K562 (cell line): ENCODE measurements around the gene RAB13. TPM values are rescaled to one million over a fixed set of nuclear protein-coding genes. Genes with fewer than 3 reads are reported as not detected.

ENCODE experiments used
- ATAC-seq: fragments of 200-7000 bp; cut with Tn5 transposase; 3 replicates; pipeline ENCODE4 v1.9.1; 2020; ENCODE audit warnings: moderate library complexity
- BruUV-seq: library from RNA; stranded (reverse); fragments of 400-500 nt; replicated peaks from 2 replicates; lab custom pipeline; 2021; lab: Mats Ljungman, UMichigan
- CTCF ChIA-PET: fragments of 300-600 bp; formaldehyde crosslinking; extraction: SDS; loops from one replicate; lab custom pipeline; 2021; ENCODE audit warnings: low intra/inter-chr PET ratio; lab: Yijun Ruan, JAX
- POLR2A ChIA-PET: fragments of 300-600, 350-650 bp; sonication (Branson Sonifier 250); formaldehyde crosslinking; extraction: SDS; loops from one replicate; lab custom pipeline; 2021; ENCODE audit warnings: antibody characterized with exemption, inconsistent platforms; lab: Yijun Ruan, JAX
- DNase-seq, 4 experiments: peaks; one replicate each; pipeline versions ENCODE4 v3.0.0 to v3.0.0-alpha.2; 2011 to 2018; ENCODE audit warnings: low spot score in 3 of 4, mixed read lengths in 3 of 4; ENCODE audit errors: extremely low read depth in 1 of 4
- FAIRE-seq: peaks from 2 replicates; lab custom pipeline; 2011; peaks lifted over from hg19 to GRCh38; lab: Jason Lieb, UNC
- H2AFZ ChIP-seq: 2 replicates; pipeline ENCODE4 v1.6.0; 2011; ENCODE audit warnings: low read depth, low read length, control low read depth, inconsistent platforms
- H3K27ac ChIP-seq: fragments of 200-600 bp; 3 replicates; pipeline ENCODE4 v1.8.0; 2011; ENCODE audit warnings: low read depth, mild to moderate bottlenecking, control low read depth, inconsistent platforms, low read length, moderate library complexity, mixed read lengths; ENCODE audit errors: extremely low read depth
- H3K27me3 ChIP-seq, 2 experiments: fragments of 300-600 bp in 1 of 2; 2 replicates in 1 of 2; 3 replicates in 1 of 2; pipeline versions ENCODE4 v1.6.0 to v1.8.0; 2011; ENCODE audit warnings: inconsistent platforms in 2 of 2, low read length in 2 of 2, mild to moderate bottlenecking in 1 of 2, mixed read lengths in 1 of 2, moderate library complexity in 1 of 2; ENCODE audit not compliant: control insufficient read depth in 2 of 2, insufficient read depth in 2 of 2
- H3K36me3 ChIP-seq: fragments of 300-600 bp; 3 replicates; pipeline ENCODE4 v1.8.0; 2011; ENCODE audit warnings: mild to moderate bottlenecking, low read length, inconsistent platforms; ENCODE audit not compliant: control insufficient read depth, insufficient read depth
- H3K4me1 ChIP-seq, 2 experiments: fragments of 200-600 bp in 1 of 2; replicated peaks in 1 of 2; 2 replicates in 1 of 2; 3 replicates in 1 of 2; pipeline versions ENCODE4 v1.5.1 to v1.8.0; 2011; ENCODE audit warnings: inconsistent platforms in 2 of 2, low read length in 2 of 2, mild to moderate bottlenecking in 1 of 2, mixed read lengths in 1 of 2, moderate library complexity in 1 of 2; ENCODE audit not compliant: control insufficient read depth in 2 of 2, insufficient read depth in 2 of 2
- H3K4me2 ChIP-seq: 2 replicates; pipeline ENCODE4 v1.6.1; 2011; ENCODE audit warnings: low read length, control low read depth, inconsistent platforms, mixed read lengths; ENCODE audit not compliant: insufficient read depth
- H3K4me3 ChIP-seq: fragments of 200-600 bp; sonication (generic), shearing (Covaris generic); 2 replicates; pipeline ENCODE4 v1.5.1; 2016; ENCODE audit warnings: control low read depth, inconsistent platforms
- H3K79me2 ChIP-seq: fragments of 200-600 bp; 3 replicates; pipeline ENCODE4 v1.8.0; 2011; ENCODE audit warnings: low read length, inconsistent platforms; ENCODE audit not compliant: control insufficient read depth, insufficient read depth
- H3K9ac ChIP-seq, 2 experiments: 2 replicates each; pipeline versions ENCODE4 v1.6.0 to v1.6.1; 2011; ENCODE audit warnings: low read depth in 2 of 2, low read length in 2 of 2, control low read depth in 1 of 2, inconsistent platforms in 1 of 2, mild to moderate bottlenecking in 1 of 2, mixed read lengths in 1 of 2; ENCODE audit not compliant: insufficient read depth in 1 of 2
- H3K9me1 ChIP-seq: one replicate; pipeline ENCODE4 v1.6.0; 2011; ENCODE audit warnings: inconsistent platforms, mild to moderate bottlenecking, low read length, moderate library complexity; ENCODE audit not compliant: control insufficient read depth, insufficient read depth
- H3K9me3 ChIP-seq: replicated peaks from 2 replicates; pipeline ENCODE4 v1.5.1; 2011; ENCODE audit warnings: low read depth, low read length, inconsistent platforms; ENCODE audit not compliant: control insufficient read depth, insufficient read depth
- H4K20me1 ChIP-seq: replicated peaks from 2 replicates; pipeline ENCODE4 v1.6.1; 2011; ENCODE audit warnings: low read length, inconsistent platforms, mixed read lengths; ENCODE audit not compliant: control insufficient read depth, insufficient read depth
- DACH1 ChIP-seq: fragments of 450-650 bp; IDR thresholded peaks from 2 replicates; pipeline ENCODE4 v1.6.1; 2018; ENCODE audit not compliant: partially characterized antibody
- EGR1 ChIP-seq: fragments of 450-650 bp; conservative IDR thresholded peaks from 2 replicates; pipeline ENCODE4 v1.6.1; 2017; ENCODE audit warnings: mild to moderate bottlenecking
- GABPA ChIP-seq: fragments of 200-800 bp; sonication (Bioruptor generic); conservative IDR thresholded peaks from 2 replicates; pipeline ENCODE4 v1.6.1; 2016; ENCODE audit warnings: low read depth, missing genetic modification characterization, missing compliant biosample characterization
- HDAC1 ChIP-seq, 2 experiments: fragments of 450-650 bp; IDR thresholded peaks; 2 replicates each; pipeline ENCODE4 v1.6.1; 2016 to 2017; ENCODE audit warnings: inconsistent platforms in 1 of 2, mild to moderate bottlenecking in 1 of 2, moderate library complexity in 1 of 2
- NBN ChIP-seq: fragments of 450-650 bp; IDR thresholded peaks from 2 replicates; pipeline ENCODE4 v1.6.1; 2016; ENCODE audit warnings: low read depth, mild to moderate bottlenecking
- RBM25 ChIP-seq: fragments of 200-400 bp; formaldehyde crosslinking; IDR thresholded peaks from 2 replicates; pipeline ENCODE4 v1.6.1; 2018; ENCODE audit warnings: low read length, low read depth, moderate library complexity; ENCODE audit not compliant: severe bottlenecking
- SIX5 ChIP-seq, 2 experiments: IDR thresholded peaks; 2 replicates each; pipeline ENCODE4 v1.6.1; 2011; ENCODE audit warnings: low read length in 2 of 2, borderline replicate concordance in 1 of 2, low read depth in 1 of 2, mild to moderate bottlenecking in 1 of 2, moderate library complexity in 1 of 2; ENCODE audit not compliant: insufficient read depth in 1 of 2
- SMAD4 ChIP-seq: fragments of 250-450 bp; sonication (Bioruptor Pico); conservative IDR thresholded peaks from 2 replicates; pipeline ENCODE4 v1.8.0; 2021; ENCODE audit warnings: inconsistent platforms, mild to moderate bottlenecking, moderate library complexity
- ZEB2 ChIP-seq: fragments of 450-650 bp; IDR thresholded peaks from 2 replicates; pipeline ENCODE4 v1.6.1; 2016
- ZFP30 ChIP-seq: fragments of 250-450 bp; sonication (Bioruptor Pico); IDR thresholded peaks from 2 replicates; pipeline ENCODE4 v1.8.0; 2022; ENCODE audit warnings: moderate library complexity, mild to moderate bottlenecking, inconsistent platforms, borderline replicate concordance
- ZNF124 ChIP-seq: sonication (generic); formaldehyde crosslinking; IDR thresholded peaks from 2 replicates; pipeline ENCODE4 v1.8.1; 2022; ENCODE audit warnings: missing genetic modification reagents
- WGBS: fragments of 100-300 bp; shearing (Covaris generic); methylation state at CpG from one replicate; pipeline ENCODE4 v1.1.6; 2016; ENCODE audit warnings: low coverage, mixed read lengths; ENCODE audit not compliant: insufficient coverage; ENCODE audit errors: missing lambda C conversion rate; 5-methylcytosine and 5-hydroxymethylcytosine counted together
- in situ Hi-C: fragments of 300-500 bp; cut with MboI; formaldehyde crosslinking; loops from 4 replicates; pipeline ENCODE4 v1.15.0; 2018; ENCODE audit warnings: inconsistent platforms, mixed read lengths
- intact Hi-C: fragments of 100-400 bp; cut with micrococcal nuclease; formaldehyde crosslinking; loops from 2 replicates; pipeline ENCODE4 v1.14.2; 2022
- polyA plus RNA-seq, 8 experiments: library from polyadenylated mRNA; depleted of rRNA in 4 of 8; stranded (reverse) in 5 of 8; unstranded in 3 of 8; fragments of >200 nt; fragmentation: Nextera tagmentation in 2 of 8; fragmentation: Illumina TruSeq in 1 of 8; extraction: Ambion mirVana in 2 of 8; extraction: Trizol in 1 of 8; gene quantifications; 2 replicates each; pipeline versions ENCODE4 v1.2.1 to v1.2.3, GENCODE V29; 2011 to 2014; ENCODE audit warnings: inconsistent platforms in 1 of 8, missing spikeins in 1 of 8
- total RNA-seq, 7 experiments: library from RNA; depleted of rRNA in 6 of 7; stranded (reverse); fragments of >200 nt in 6 of 7; fragmentation: Illumina TruSeq in 2 of 7; extraction: Trizol in 2 of 7; gene quantifications; 2 replicates each; pipeline versions ENCODE4 v1.2.1 to v1.2.3, GENCODE V29; 2011 to 2021; ENCODE audit warnings: low replicate concordance in 1 of 7
- TF ChIP-seq, protein P1 (sequence below): fragments of 450-650 bp; IDR thresholded peaks from 2 replicates; pipeline ENCODE4 v1.7.1; 2018; ENCODE audit warnings: mild to moderate bottlenecking, low read depth; ENCODE audit not compliant: partially characterized antibody
- TF ChIP-seq, protein P2 (sequence below): sonication (generic); formaldehyde crosslinking; IDR thresholded peaks from 2 replicates; pipeline ENCODE4 v1.8.0; 2022; ENCODE audit warnings: mild to moderate bottlenecking, missing genetic modification reagents
- TF ChIP-seq, protein P3 (sequence below): IDR thresholded peaks from 2 replicates; pipeline ENCODE4 v1.6.1; 2014; ENCODE audit warnings: antibody characterized with exemption

The RAB13 gene
- total and polyA plus RNA-seq, 9 of the 15 experiments (the other 6 are each of a cell fraction or from before 2014, with no cell fraction given) = 22.3 to 100 (median 39.8) TPM

DNA sequence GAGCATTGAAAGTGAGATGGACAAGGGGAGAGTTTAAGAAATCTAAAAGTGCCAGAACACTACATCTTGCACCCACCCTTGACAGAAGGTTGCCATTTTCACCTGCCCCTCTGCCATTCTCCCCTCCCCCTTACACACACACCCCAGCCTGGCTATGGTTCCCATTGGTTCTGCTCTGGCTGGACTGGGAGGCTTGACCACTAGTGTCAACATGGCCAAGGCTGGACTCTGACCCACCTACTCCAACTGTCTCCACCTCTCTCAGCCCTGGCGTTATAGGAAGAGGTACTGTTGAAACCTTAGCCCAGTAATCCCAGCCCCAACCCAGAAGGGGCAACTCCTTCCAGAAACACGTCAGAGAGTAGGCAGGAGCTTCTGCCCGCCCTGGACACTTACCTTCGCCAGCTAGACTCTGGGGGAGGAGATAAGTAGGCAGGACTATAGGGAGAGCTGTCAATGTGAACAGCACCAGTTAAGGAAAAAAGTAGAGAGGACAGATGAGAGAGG lies 32.2 kb downstream of the RAB13 start:
- Histone ChIP-seq H3K4me3 (no peak overlapping the region), H2AFZ (no peak overlapping the region), H3K4me1 (peaks cover 6 to 20% of the 10 kb centered on the region in 2 experiments), H3K4me2 (no peak overlapping the region), H3K9me3 (no peaks in the 10 kb centered on the region), H3K27me3 (no peaks in the 10 kb centered on the region), H3K27ac (no peak overlapping the region), H3K79me2 (peaks cover 39% of the 10 kb centered on the region), H3K9ac (peak overlapping the region in 1 of 2 experiments; percentile 55; a peak in 1 of 4 replicates), H4K20me1 (peaks cover 9% of the 10 kb centered on the region; the same call in 1 of the 2 replicates), H3K36me3 (peaks cover 48% of the 10 kb centered on the region; the same call in 2 of the 3 replicates), H3K9me1 (no peaks in the 10 kb centered on the region)
- ChIA-PET POLR2A (interaction anchor here (0.6 to 2.0 kb wide), 4 partner anchors 9 to 169 kb away, joined by 3 to 9 read pairs (median 6); partner anchors contain the start of genes CREB3L4 and SLC39A1), CTCF (interaction anchor here (0.7 kb wide), 1 partner anchor 1123 kb away, joined by 3 read pairs; no protein-coding TSS in a partner anchor)
- FAIRE-seq (no peak), DNase-seq (no peak), ATAC-seq (no peak)
- intact Hi-C loops (no loop called here), in situ Hi-C loops (no loop called here)
- WGBS = 48% methylated on average over 4 of the region's 4 CpGs
- BruUV-seq = no TSS peak
- TF ChIP-seq, protein P1, sequence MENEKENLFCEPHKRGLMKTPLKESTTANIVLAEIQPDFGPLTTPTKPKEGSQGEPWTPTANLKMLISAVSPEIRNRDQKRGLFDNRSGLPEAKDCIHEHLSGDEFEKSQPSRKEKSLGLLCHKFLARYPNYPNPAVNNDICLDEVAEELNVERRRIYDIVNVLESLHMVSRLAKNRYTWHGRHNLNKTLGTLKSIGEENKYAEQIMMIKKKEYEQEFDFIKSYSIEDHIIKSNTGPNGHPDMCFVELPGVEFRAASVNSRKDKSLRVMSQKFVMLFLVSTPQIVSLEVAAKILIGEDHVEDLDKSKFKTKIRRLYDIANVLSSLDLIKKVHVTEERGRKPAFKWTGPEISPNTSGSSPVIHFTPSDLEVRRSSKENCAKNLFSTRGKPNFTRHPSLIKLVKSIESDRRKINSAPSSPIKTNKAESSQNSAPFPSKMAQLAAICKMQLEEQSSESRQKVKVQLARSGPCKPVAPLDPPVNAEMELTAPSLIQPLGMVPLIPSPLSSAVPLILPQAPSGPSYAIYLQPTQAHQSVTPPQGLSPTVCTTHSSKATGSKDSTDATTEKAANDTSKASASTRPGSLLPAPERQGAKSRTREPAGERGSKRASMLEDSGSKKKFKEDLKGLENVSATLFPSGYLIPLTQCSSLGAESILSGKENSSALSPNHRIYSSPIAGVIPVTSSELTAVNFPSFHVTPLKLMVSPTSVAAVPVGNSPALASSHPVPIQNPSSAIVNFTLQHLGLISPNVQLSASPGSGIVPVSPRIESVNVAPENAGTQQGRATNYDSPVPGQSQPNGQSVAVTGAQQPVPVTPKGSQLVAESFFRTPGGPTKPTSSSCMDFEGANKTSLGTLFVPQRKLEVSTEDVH = no peak
- TF ChIP-seq, protein P2, sequence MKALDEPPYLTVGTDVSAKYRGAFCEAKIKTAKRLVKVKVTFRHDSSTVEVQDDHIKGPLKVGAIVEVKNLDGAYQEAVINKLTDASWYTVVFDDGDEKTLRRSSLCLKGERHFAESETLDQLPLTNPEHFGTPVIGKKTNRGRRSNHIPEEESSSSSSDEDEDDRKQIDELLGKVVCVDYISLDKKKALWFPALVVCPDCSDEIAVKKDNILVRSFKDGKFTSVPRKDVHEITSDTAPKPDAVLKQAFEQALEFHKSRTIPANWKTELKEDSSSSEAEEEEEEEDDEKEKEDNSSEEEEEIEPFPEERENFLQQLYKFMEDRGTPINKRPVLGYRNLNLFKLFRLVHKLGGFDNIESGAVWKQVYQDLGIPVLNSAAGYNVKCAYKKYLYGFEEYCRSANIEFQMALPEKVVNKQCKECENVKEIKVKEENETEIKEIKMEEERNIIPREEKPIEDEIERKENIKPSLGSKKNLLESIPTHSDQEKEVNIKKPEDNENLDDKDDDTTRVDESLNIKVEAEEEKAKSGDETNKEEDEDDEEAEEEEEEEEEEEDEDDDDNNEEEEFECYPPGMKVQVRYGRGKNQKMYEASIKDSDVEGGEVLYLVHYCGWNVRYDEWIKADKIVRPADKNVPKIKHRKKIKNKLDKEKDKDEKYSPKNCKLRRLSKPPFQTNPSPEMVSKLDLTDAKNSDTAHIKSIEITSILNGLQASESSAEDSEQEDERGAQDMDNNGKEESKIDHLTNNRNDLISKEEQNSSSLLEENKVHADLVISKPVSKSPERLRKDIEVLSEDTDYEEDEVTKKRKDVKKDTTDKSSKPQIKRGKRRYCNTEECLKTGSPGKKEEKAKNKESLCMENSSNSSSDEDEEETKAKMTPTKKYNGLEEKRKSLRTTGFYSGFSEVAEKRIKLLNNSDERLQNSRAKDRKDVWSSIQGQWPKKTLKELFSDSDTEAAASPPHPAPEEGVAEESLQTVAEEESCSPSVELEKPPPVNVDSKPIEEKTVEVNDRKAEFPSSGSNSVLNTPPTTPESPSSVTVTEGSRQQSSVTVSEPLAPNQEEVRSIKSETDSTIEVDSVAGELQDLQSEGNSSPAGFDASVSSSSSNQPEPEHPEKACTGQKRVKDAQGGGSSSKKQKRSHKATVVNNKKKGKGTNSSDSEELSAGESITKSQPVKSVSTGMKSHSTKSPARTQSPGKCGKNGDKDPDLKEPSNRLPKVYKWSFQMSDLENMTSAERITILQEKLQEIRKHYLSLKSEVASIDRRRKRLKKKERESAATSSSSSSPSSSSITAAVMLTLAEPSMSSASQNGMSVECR (CRISPR knock-in tag) = no peak
- TF ChIP-seq DACH1 = no peak
- no peak for TF ChIP-seq EGR1
- no peak for TF ChIP-seq ZFP30
- TF ChIP-seq SMAD4 = no peak
- TF ChIP-seq ZEB2 = no peak
- no peak for TF ChIP-seq ZNF124 (CRISPR knock-in tag)
- TF ChIP-seq NBN = no peak
- TF ChIP-seq, protein P3, sequence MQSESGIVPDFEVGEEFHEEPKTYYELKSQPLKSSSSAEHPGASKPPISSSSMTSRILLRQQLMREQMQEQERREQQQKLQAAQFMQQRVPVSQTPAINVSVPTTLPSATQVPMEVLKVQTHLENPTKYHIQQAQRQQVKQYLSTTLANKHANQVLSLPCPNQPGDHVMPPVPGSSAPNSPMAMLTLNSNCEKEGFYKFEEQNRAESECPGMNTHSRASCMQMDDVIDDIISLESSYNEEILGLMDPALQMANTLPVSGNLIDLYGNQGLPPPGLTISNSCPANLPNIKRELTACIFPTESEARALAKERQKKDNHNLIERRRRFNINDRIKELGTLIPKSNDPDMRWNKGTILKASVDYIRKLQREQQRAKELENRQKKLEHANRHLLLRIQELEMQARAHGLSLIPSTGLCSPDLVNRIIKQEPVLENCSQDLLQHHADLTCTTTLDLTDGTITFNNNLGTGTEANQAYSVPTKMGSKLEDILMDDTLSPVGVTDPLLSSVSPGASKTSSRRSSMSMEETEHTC = no peak
- TF ChIP-seq GABPA (tag) = no peak
- TF ChIP-seq RBM25 = no peak
- TF ChIP-seq SIX5 (IDR thresholded peaks at IDR 0.05; ENCODE audit: borderline replicate concordance in 1 of 2, insufficient read depth in 1 of 2, low read depth in 1 of 2, low read length in 2 of 2) = no peak
- TF ChIP-seq HDAC1 (IDR thresholded peaks at IDR 0.05) = no peak
